Dermis lymphatic vessel endothelial cell (primary cell): ENCODE measurements around the gene TAB2. TPM values are rescaled to one million over a fixed set of nuclear protein-coding genes. Genes with fewer than 3 reads are reported as not detected.

Source experiments
- total RNA-seq: library from RNA; depleted of rRNA; stranded (reverse); fragments of >200 nt; gene quantifications from 2 replicates; pipeline ENCODE4 v1.2.1, GENCODE V29; 2014

Gene TAB2, protein sequence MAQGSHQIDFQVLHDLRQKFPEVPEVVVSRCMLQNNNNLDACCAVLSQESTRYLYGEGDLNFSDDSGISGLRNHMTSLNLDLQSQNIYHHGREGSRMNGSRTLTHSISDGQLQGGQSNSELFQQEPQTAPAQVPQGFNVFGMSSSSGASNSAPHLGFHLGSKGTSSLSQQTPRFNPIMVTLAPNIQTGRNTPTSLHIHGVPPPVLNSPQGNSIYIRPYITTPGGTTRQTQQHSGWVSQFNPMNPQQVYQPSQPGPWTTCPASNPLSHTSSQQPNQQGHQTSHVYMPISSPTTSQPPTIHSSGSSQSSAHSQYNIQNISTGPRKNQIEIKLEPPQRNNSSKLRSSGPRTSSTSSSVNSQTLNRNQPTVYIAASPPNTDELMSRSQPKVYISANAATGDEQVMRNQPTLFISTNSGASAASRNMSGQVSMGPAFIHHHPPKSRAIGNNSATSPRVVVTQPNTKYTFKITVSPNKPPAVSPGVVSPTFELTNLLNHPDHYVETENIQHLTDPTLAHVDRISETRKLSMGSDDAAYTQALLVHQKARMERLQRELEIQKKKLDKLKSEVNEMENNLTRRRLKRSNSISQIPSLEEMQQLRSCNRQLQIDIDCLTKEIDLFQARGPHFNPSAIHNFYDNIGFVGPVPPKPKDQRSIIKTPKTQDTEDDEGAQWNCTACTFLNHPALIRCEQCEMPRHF
- 13.9 and 16.5 TPM in 2 replicates for total RNA-seq

DNA sequence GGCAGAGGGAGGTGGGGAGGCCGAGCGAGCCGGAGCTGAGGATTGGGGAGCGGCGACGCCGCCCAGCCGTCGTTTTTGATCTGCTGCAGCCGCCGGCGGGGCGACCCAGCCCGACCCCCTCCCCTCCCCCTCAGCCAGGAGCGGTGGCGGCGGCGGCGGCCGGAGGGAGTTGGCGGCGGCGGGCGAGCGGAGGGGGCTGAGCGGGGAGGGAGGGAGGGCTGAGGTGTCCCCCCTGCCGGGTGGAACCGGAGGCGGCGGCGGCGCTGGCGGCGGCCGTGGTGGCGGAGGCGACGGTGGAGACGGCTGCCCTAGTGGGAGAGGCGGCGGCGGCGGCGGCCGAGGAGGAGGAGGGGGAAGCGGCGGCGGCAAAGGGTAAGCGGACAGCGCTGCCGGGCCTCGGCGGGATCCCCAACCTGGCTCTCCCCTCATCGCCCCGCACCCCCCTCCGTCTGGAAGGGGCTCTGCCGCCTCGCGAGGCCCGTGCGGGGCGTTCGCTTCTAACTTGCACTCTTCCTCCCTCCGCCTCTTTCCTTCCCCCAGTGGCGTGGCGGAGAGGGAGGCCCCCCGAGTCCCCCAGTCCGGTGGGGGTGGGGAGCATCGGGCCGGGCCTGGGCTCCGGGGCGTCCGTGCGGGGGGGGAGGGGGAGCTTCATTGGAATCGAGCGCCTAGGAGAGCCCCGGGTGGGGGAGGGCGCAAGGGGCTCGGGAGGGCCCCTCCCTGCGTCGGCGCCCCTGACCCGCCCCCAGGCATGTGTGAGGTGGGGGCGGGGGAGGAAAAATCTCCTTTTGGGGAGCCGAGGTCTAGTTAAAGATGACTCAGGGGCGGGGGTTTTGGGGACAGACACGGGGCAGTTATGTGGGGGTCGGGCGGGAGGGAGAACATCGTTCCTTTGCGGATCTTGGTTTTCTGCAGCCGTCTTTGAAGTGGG, at the start of gene TAB2:
TSS of gene TAB2 (plus strand) at position 69 of the 928 bp plus-strand sequence. CDS start 52,286 bp downstream, outside the sequence.

DNA sequence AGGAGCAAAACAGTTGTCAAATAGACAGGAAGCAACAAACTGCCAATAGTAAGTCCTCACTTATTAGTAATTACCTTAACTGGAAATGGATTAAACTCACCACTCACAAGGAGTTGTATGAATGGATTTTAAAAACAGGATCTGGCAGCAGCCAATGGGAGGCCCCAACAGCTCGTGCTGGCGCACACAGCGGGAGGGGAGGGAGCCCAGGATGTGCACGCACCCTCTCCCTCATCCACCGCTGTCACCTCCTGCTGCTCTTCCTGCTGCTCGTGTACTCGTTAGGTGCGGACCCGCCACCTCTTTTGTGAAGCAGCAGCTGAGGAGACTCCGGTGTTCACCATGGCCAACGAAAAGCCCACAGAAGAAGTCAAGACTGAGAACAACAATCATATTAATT, 82.5 kb downstream of the TAB2 start, which contains the start of gene SUMO4:
TSS of gene SUMO4 (plus strand) at position 213 of the 400 bp plus-strand sequence. CDS start at position 343, 130 bp downstream.

Other genes with a start within 250 kb of the TAB2 start
- gene SUMO4, start 82.5 kb downstream of the TAB2 start, total RNA-seq, result 0.76 and 1.2 TPM in 2 replicates
- gene ZC3H12D, start 167.3 kb downstream of the TAB2 start, total RNA-seq, result under 0.01 TPM in 1 of 2 replicates, not detected in the other
- gene PPIL4, start 228.3 kb downstream of the TAB2 start, total RNA-seq, result 21.9 and 30.2 TPM in 2 replicates
- gene GINM1, start 248.7 kb downstream of the TAB2 start, total RNA-seq, result 50.7 and 51.0 TPM in 2 replicates